GM10248 (cell line): ENCODE measurements around the gene FAM181A.
A peak's percentile ranks its signal among the peaks of the same experiment; 100 is the strongest.

Experiments used
- CTCF ChIA-PET: fragments of 300-600 bp; sonication (Branson Sonifier 250); formaldehyde crosslinking; extraction: SDS; loops from one replicate; lab custom pipeline; 2021; ENCODE audit warnings: antibody characterized with exemption; lab: Yijun Ruan, JAX
- POLR2A ChIA-PET: fragments of 350-650 bp; sonication (Branson Sonifier 250); formaldehyde crosslinking; extraction: SDS; loops from one replicate; lab custom pipeline; 2020; ENCODE audit warnings: antibody characterized with exemption; lab: Yijun Ruan, JAX
- DNase-seq: peaks from one replicate; pipeline ENCODE4 v3.0.0; 2012; ENCODE audit errors: extremely low spot score
- CTCF ChIP-seq: IDR thresholded peaks from 2 replicates; pipeline ENCODE4 v1.5.1; 2012; ENCODE audit warnings: mild to moderate bottlenecking, low read depth; ENCODE audit errors: extremely low read depth, missing control alignments, control extremely low read depth

The FAM181A gene

DNA sequence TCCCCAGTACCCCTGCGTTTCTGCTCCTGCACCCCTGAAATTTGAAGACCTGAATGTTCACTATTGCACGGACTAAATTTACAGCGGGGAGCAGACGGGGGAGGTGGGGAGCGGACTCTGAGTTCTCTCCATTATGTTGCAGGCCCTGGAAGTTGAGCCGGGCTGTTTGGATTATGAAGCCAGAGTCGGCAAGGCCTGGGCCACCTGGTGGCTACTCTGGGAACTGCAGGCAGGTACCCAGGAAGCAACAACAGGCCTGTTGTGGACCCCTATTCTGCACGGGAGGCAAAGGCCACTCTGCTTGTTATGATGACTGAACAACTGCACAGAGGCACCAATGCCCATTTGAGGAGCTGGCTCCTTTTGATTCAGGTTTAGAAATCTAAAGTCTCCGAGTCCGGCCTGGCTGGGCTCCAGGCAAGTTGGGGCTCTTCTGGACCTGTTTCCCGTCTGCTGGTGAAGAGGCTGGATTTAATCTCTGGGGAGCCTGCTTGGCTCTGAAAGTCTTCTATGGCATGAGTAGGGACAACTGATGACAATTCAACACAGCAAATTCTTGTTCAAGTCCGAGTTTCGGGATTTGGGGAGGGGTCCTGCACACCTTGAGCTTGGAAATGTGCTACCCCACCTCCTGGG, 34.1 kb upstream of the FAM181A start:
- POLR2A ChIA-PET: no interaction called here
- DNase-seq: peak; percentile 81
- CTCF ChIA-PET: interaction anchor here (0.8 to 2.9 kb wide), 10 partner anchors 8 to 238 kb away, joined by 3 to 22 read pairs (median 4); no protein-coding TSS in a partner anchor
- peak; percentile 91 for TF ChIP-seq CTCF

DNA sequence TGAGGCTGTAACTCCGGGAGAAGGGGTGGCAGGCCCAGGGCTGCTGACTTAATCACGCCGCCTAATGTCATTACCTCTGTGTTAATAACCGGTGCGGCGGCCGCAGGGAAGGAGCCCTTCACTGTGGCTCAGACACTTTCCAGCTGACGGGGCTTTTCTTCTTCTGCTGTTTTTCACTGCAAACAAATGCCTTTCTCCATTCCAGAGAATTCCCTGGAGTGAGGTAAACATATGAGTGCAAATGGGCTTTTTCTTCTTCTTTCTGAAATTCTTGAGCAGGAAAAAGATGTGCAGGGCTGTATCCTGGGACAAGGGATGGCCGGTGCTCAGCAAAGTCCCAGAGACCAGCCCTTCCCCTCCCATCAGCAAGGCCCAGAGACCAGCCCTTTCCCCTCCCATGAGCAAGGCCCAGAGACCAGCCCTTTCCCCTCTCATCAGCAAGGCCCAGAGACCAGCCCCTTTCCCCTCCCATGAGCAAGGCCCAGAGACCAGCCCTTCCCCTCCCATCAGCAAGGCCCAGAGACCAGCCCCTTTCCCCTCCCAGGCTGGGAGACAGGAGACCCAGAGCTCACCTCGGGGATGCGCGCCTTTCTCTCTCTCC, 33.4 kb upstream of the FAM181A start:
- CTCF ChIA-PET: interaction anchor here (0.8 to 2.9 kb wide), 9 partner anchors 9 to 239 kb away, joined by 3 to 22 read pairs (median 4); no protein-coding TSS in a partner anchor
- POLR2A ChIA-PET: no interaction called here
- no peak for DNase-seq
- TF ChIP-seq CTCF: no peak

DNA sequence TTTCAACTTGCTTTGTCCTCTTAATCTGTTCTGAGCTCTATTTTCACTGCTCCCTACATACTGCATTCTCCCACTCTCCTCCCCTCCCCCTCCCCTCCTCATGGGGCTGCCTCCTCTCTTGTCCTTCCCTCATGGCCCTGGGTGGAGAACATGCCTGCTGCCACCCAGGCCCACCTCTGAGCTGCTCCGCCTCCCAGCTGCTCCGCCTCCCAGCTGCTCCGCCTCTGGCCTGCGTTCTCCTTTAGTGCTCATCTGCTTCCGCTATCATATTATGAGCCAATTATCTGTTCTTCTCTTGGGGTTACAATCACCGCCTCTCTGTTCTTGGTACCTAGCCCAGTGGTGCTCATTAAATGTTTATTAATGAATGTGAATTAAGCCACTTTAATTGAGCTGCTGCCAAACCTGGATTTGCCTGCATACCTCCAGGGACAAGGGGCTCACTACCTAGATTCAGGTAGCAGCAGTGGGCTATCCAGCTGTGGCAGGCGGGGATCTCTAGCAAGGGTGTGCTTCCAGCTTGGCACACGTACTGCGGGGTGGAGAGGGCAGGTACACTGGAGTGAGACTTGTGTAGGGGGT, 32.0 kb upstream of the FAM181A start:
- ChIA-PET CTCF (interaction anchor here (0.7 to 2.2 kb wide), 8 partner anchors 12 to 240 kb away, joined by 3 to 11 read pairs (median 4); no protein-coding TSS in a partner anchor), POLR2A (interaction anchor here (0.6 kb wide), 1 partner anchor 38 kb away, joined by 3 read pairs; no protein-coding TSS in a partner anchor)
- no peak for DNase-seq

GRCh38 chr14:93897476-93897845, 29.7 kb upstream of the FAM181A start:
- CTCF ChIA-PET: interaction anchor here (0.8 to 2.2 kb wide), 8 partner anchors 8 to 242 kb away, joined by 3 to 13 read pairs (median 3); no protein-coding TSS in a partner anchor
- no peak for TF ChIP-seq CTCF
- POLR2A ChIA-PET: interaction anchor here (0.6 kb wide), 1 partner anchor 155 kb away, joined by 3 read pairs; no protein-coding TSS in a partner anchor
- no peak for DNase-seq

More for the DNA sequence above, 32.0 kb upstream of the FAM181A start:
- TF ChIP-seq CTCF: no peak

- no peak for TF ChIP-seq CTCF
- POLR2A ChIA-PET: no interaction called here
- no peak for DNase-seq
- CTCF ChIA-PET: interaction anchor here (0.9 to 2.2 kb wide), 7 partner anchors 9 to 243 kb away, joined by 3 to 13 read pairs (median 3); no protein-coding TSS in a partner anchor
These were observed 29.0 kb upstream of the FAM181A start for GRCh38 chr14:93898081-93898611.

DNA sequence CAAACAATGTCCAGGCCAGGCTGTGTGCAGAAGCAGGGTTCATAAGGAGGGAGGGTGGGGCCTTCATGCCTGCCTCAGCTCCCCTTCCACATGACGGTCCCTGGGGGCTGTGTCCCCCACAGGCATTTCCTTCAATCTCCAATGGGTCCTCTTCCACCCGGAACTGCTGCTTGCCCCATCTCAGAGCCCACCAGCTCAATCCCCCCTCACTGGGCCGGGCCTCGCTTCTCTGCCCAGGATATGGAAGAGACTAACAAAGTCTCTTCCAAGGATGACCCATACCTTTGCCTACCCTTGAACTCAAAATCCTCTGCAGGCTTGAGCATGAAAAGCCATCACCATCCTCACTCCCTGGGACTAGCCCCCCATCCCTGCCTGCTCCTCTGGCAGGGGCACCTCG, 28.4 kb upstream of the FAM181A start:
- no peak for DNase-seq
- POLR2A ChIA-PET: no interaction called here

More for the DNA sequence above, 28.4 kb upstream of the FAM181A start:
- no peak for TF ChIP-seq CTCF
- CTCF ChIA-PET: interaction anchor here (1.0 to 2.2 kb wide), 5 partner anchors 8 to 242 kb away, joined by 3 to 13 read pairs (median 4); no protein-coding TSS in a partner anchor
